Measurements from ENCODE around the gene ATP9A. TPM values are rescaled to one million over a fixed set of nuclear protein-coding genes. Genes with fewer than 3 reads are reported as not detected.

ATP9A gene
- total RNA-seq, 1 experiment from 2014 or later, result 12.1 TPM

GRCh38 chr20:51565298-51566144 is 202.7 kb downstream of the ATP9A start:
- Histone ChIP-seq H3K56ac (ENCODE audit: insufficient read length, low read depth, low read length) (no peak overlapping the region), H2AFZ (ENCODE audit: low read length) (no peak overlapping the region), H3T11ph (ENCODE audit: low read length) (no peak overlapping the region), H3K27ac (ENCODE audit: insufficient read length, low read depth, low read length) (no peak overlapping the region), H2BK15ac (ENCODE audit: low read depth, low read length) (no peak overlapping the region), H3K14ac (ENCODE audit: insufficient read depth, low read length) (no peak overlapping the region), H2BK5ac (ENCODE audit: insufficient read length, low read length) (no peak overlapping the region), H3K4ac (ENCODE audit: low read depth, low read length) (no peak overlapping the region), H3K18ac (ENCODE audit: insufficient read length, low read depth, low read length) (no peak overlapping the region), H4K20me1 (ENCODE audit: control insufficient read depth, insufficient read depth, insufficient read length) (no peaks in the 10 kb centered on the region), H3K23me2 (ENCODE audit: insufficient read length, low read depth, low read length, poor library complexity, severe bottlenecking) (peaks cover 10% of the 10 kb centered on the region), H4K91ac (ENCODE audit: insufficient read length, low read depth, low read length) (no peak overlapping the region), H3K27me3 (ENCODE audit: insufficient read depth, low read length) (peaks cover 26% of the 10 kb centered on the region; the same call in 1 of the 2 replicates), H2BK12ac (ENCODE audit: insufficient read length, low read depth, low read length) (no peak overlapping the region), H3K23ac (ENCODE audit: insufficient read length, low read depth, low read length) (no peak overlapping the region), H4K8ac (replicated peaks; ENCODE audit: insufficient read length, low read depth, low read length) (no peak overlapping the region), H3K4me2 (ENCODE audit: insufficient read depth, insufficient read length, low read length) (no peak overlapping the region), H3K79me1 (ENCODE audit: insufficient read depth, low read depth, low read length, poor library complexity, severe bottlenecking) (no peaks in the 10 kb centered on the region), H3K9me3 (ENCODE audit: control insufficient read depth, low read depth, low read length) (no peaks in the 10 kb centered on the region), H2AK5ac (ENCODE audit: insufficient read length, low read length) (no peak overlapping the region), H3K79me2 (ENCODE audit: insufficient read depth, low read length) (no peaks in the 10 kb centered on the region), H3K4me1 (ENCODE audit: insufficient read depth, low read length) (peaks cover 3% of the 10 kb centered on the region; the same call in 1 of the 2 replicates), H4K5ac (ENCODE audit: insufficient read length, low read depth, low read length) (no peak overlapping the region), H3K9ac (ENCODE audit: extremely low read depth, insufficient read length, low read length) (no peak overlapping the region), H2BK120ac (ENCODE audit: low read depth, low read length, poor library complexity, severe bottlenecking) (no peak overlapping the region), H2BK20ac (ENCODE audit: low read depth, low read length, poor library complexity, severe bottlenecking) (no peak overlapping the region)
- TF ChIP-seq CTCF (conservative IDR thresholded peaks at IDR 0.05), result no peak
- H3K4me3 Mint-ChIP-seq, result no peak overlapping the region
- DNase-seq, result no peak
- H3K27me3 Mint-ChIP-seq (ENCODE audit: low read depth), result peaks cover 81% of the 10 kb centered on the region
- peaks cover 0 to 2% of the 10 kb centered on the region in 2 experiments; a peak in 1 of 5 replicates for H3K9me3 Mint-ChIP-seq
- no peak overlapping the region for H3K27ac Mint-ChIP-seq
- H3K4me1 Mint-ChIP-seq, result peaks cover 17 to 26% of the 10 kb centered on the region in 2 experiments
- H3K36me3 Mint-ChIP-seq (ENCODE audit: insufficient read depth in 1 of 3, low read depth in 3 of 3), result no peaks in the 10 kb centered on the region; a peak in 1 of 7 replicates
- no CpG with 5 or more reads among the region's 14 CpGs for WGBS (ENCODE audit: extremely low coverage, insufficient read length, low lambda C conversion rate)

All from H9 (cell line).